NCI-H2107 treated with DMSO at 0.1 percent for 48 hours (cell line): ENCODE results near the gene SSBP4.

Experiments used
- DNase-seq: peaks from one replicate; lab custom pipeline; 2025; ENCODE audit not compliant: unreplicated experiment; lab: John Stamatoyannopoulos, UW

SSBP4 gene

GRCh38 chr19:18419699-18420460 is 682 bp downstream of the SSBP4 start:
- no peak for DNase-seq

GRCh38 chr19:18420930-18421329 is 1.7 kb downstream of the SSBP4 start:
- DNase-seq = no peak

GRCh38 chr19:18421371-18421959 is 2.3 kb downstream of the SSBP4 start:
- no peak for DNase-seq

- no peak for DNase-seq
Measured at GRCh38 chr19:18422530-18423191, 3.5 kb downstream of the SSBP4 start.

GRCh38 chr19:18423258-18424020 is 4.2 kb downstream of the SSBP4 start:
- no peak for DNase-seq

- no peak for DNase-seq
Measured at GRCh38 chr19:18424122-18424889, 5.1 kb downstream of the SSBP4 start.

- no peak for DNase-seq
Measured at GRCh38 chr19:18424890-18425514, 5.8 kb downstream of the SSBP4 start.

- DNase-seq = no peak
Measured at GRCh38 chr19:18425515-18426415, 6.6 kb downstream of the SSBP4 start.

GRCh38 chr19:18426416-18426767 is 7.2 kb downstream of the SSBP4 start:
- no peak for DNase-seq

- DNase-seq = no peak
Measured at GRCh38 chr19:18427080-18427742, 8.0 kb downstream of the SSBP4 start.

- no peak for DNase-seq
Measured at GRCh38 chr19:18427743-18428113, 8.5 kb downstream of the SSBP4 start.

- no peak for DNase-seq
Measured at GRCh38 chr19:18428173-18428786, 9.1 kb downstream of the SSBP4 start.

- DNase-seq = peak; percentile 49
Measured at GRCh38 chr19:18428787-18429674, 9.8 kb downstream of the SSBP4 start.

GRCh38 chr19:18429717-18430416 is 10.7 kb downstream of the SSBP4 start:
- no peak for DNase-seq

- no peak for DNase-seq
Measured at GRCh38 chr19:18430417-18431144, 11.4 kb downstream of the SSBP4 start.
